HG02884 (cell line): ENCODE measurements around the gene APLF.
"Not testable (repeated sequence)": the region's sequence is repeated elsewhere in the genome, so short reads cannot be mapped to it uniquely, and the experiment has no call there.

Source experiments
- ATAC-seq: cut with Tn5 transposase; IDR thresholded peaks from one replicate; pipeline ENCODE4 v1.9.1; 2021; ENCODE audit warnings: mild to moderate bottlenecking, moderate library complexity; ENCODE audit not compliant: unreplicated experiment

Gene APLF

GRCh38 chr2:68521037-68521436 is 53.7 kb downstream of the APLF start:
- no peak for ATAC-seq

DNA sequence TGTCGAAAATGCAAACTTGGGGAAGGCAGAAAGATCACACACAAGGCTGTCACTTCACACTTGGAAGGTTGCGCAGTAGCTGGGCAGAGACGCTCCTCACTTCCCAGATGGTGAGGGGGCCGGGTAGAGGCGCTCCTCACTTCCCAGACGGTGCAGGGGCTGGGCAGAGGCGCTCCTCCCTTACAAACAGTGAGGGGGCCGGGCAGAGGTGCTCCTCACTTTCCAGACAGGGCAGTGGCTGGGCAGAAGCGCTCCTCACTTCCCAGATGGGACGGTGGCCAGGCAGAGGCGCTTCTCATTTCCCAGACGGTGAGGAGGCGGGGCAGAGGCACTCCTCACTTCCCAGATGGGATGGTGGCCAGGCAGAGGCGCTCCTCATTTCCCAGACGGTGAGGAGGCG is 59.6 kb downstream of the APLF start:
- ATAC-seq: not testable (repeated sequence)

DNA sequence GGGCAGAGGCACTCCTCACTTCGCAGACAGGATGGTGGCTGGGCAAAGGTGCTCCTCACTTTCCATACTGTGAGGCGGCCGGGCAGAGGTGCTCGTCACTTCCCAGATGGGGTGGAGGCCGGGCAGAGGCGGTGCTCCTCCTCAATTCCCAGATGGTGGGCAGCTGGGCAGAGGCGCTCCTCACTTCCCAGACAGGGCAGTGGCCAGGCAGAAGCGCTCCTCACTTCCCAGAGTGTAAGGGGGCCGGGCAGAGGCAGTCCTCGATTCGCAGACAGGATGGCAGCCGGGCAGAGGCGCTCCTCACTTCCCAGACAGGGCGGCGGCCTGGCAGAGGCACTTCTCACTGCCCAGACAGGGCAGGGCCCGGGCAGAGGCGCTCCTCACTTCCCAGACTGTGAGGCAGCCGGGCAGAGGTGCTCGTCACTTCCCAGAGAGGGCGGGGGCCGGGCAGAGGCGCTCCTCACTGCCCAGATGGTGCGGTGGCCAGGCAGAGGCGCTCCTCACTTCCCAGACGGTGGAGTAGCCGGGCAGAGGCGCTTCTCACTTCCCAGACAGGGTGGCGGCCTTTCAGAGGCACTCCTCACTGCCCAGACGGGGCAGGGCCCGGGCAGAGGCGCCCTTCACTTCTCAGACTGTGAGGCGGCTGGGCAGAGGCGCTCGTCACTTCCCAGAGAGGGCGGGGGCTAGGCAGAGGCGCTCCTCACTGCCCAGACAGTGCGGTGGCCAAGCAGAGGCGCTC is 60.1 kb downstream of the APLF start:
- not testable (repeated sequence) for ATAC-seq

- ATAC-seq: not testable (repeated sequence)
Observed at GRCh38 chr2:68529156-68529555, 61.8 kb downstream of the APLF start.

DNA sequence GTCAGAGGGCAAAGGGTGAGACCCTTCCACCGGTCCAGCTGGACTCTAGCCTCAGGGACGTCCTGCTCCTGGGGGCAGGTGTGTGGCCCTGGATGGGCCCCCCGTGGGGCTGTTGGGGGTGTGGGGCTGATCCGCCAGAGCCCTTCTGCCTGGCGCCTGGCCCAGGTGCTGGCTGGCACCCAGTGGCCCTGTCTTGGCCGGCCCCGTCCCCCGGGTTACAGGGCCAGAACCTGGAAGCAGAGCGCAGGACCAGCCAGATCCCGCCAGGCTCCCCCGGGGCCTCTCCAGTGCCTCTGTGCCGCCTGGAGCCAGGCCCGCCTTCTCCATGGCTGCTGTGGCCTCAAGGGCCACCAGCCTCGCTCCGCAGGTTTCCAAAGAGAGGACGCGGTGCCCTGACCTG is 62.3 kb downstream of the APLF start:
- ATAC-seq: not testable (repeated sequence)

GRCh38 chr2:68536000-68536399 is 68.6 kb downstream of the APLF start:
- no peak for ATAC-seq

DNA sequence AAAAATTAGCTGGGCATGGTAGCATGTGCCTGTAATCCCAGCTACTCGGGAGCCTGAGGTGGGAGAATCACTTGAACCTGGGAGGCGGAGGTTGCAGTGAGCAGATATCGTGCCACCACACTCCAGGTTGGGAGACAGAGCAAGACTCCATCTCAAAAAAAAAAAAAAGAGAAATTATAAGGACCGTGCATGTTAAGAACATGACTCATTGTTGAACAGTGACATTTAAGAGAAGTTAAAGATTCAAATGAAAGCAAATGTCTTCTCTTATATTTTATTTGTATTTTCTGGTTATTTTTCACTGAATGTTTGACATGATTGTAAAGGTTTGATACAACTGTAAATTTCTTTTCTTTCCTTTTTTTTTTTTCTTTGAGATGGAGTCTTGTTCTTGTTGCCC is 69.6 kb downstream of the APLF start:
- ATAC-seq: no peak

- no peak for ATAC-seq
Observed at GRCh38 chr2:68537809-68538208, 70.4 kb downstream of the APLF start.

GRCh38 chr2:68544811-68545210 is 77.4 kb downstream of the APLF start:
- ATAC-seq: no peak

GRCh38 chr2:68548396-68548795 is 81.0 kb downstream of the APLF start:
- no peak for ATAC-seq

- ATAC-seq: no peak
Observed at GRCh38 chr2:68553098-68553497, 85.7 kb downstream of the APLF start.

GRCh38 chr2:68555425-68556206 is 88.2 kb downstream of the APLF start:
- not testable (repeated sequence) for ATAC-seq

- no peak for ATAC-seq
Observed at GRCh38 chr2:68556381-68556780, 89.0 kb downstream of the APLF start.

DNA sequence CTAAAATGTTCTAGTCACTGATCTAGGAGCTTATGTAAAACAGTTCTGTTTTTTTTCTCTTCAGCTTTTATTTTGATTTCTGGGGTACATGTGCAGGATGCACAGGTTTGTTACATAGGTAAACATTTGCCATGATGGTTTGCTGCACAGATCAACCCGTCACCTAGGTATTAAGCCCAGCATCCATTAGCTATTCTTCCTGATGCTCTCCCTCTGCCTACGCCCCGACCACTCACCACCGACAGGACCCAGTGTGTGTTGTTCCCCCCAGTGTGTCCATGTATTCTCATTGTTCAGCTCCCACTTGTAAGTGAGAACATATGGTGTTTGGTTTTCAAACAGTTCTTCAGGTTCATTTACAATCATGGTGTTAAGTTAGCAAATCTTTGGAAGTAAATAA is 91.2 kb downstream of the APLF start:
- ATAC-seq: no peak

DNA sequence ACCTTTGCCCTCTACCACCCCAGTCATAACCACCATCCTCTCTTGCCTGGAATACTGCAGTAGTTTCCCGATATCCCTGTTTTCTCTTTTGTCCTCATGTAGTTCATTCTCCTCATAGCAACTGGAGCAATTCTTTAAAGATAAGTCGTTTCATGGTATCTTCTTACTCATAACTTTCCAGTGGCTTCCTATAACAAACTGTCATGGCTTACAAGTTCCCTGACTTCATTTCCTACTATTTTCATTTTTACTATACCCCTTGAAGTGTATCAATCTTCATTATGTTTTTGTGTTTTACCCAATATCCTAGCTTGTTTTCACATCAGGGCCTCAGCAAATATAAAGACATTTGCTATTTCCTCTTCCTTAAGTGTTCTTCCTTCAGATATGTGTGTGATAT is 92.3 kb downstream of the APLF start:
- ATAC-seq: no peak

GRCh38 chr2:68560545-68560944 is 93.2 kb downstream of the APLF start:
- no peak for ATAC-seq

GRCh38 chr2:68561372-68561771 is 94.0 kb downstream of the APLF start:
- no peak for ATAC-seq

DNA sequence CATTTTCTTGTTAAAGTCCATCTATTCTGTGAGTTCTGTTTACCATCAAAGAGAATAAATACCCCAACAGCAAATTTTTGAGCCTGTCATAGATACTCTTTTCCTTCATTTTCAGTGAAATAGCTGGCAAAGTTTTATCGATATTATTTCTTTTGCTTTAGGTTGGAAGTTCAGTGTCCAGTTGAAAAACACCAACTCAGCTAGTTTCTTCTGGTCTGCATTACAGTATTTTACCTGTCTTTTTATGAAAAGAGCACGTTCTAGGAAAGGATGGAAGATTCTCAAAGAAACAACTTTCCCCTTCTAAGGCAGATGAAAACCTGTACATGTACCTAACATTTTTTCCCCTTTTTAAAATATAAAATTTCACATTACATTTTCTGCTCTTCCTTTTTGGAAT is 95.5 kb downstream of the APLF start:
- no peak for ATAC-seq

- no peak for ATAC-seq
Observed at GRCh38 chr2:68564426-68564825, 97.0 kb downstream of the APLF start.

DNA sequence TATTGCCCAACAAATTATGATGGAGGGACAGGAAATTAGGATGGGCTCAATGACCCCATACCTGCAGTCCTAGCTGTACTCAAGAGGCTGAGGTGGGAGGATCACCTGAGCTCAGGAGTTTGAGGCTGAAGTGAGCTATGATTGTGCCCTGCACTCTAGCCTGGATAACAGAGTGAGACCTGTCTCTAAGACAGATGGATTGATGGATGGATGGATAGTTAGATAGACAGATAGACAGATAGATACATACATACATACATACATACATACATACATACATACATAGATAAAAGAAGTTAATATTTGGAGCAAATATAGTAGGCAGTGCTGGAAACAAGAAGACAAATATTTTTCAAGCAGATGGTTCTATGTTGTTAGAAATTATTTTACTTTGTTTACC is 97.9 kb downstream of the APLF start:
- no peak for ATAC-seq

GRCh38 chr2:68565858-68566257 is 98.5 kb downstream of the APLF start:
- no peak for ATAC-seq

GRCh38 chr2:68566362-68566761 is 99.0 kb downstream of the APLF start:
- no peak for ATAC-seq
